Measurements from ENCODE around the gene POLR3E.
"Not testable (repeated sequence)": the region's sequence is repeated elsewhere in the genome, so short reads cannot be mapped to it uniquely, and the experiment has no call there.

POLR3E gene

GRCh38 chr16:22337045-22337444 lies 39.8 kb downstream of the POLR3E start:
- DNase-seq: no peak

GRCh38 chr16:22337849-22338635 lies 40.8 kb downstream of the POLR3E start:
- no peak for DNase-seq

- no peak for DNase-seq
Observed at GRCh38 chr16:22340945-22341344, 43.7 kb downstream of the POLR3E start.

GRCh38 chr16:22342082-22342481 lies 44.9 kb downstream of the POLR3E start:
- no peak for DNase-seq

GRCh38 chr16:22346483-22346882 lies 49.3 kb downstream of the POLR3E start:
- DNase-seq: no peak

GRCh38 chr16:22347100-22347820 lies 50.1 kb downstream of the POLR3E start:
- DNase-seq: no peak

GRCh38 chr16:22348291-22348690 lies 51.1 kb downstream of the POLR3E start:
- DNase-seq: no peak

- DNase-seq: not testable (repeated sequence)
Observed at GRCh38 chr16:22351017-22351416, 53.8 kb downstream of the POLR3E start.

- no peak for DNase-seq
Observed at GRCh38 chr16:22352140-22352539, 54.9 kb downstream of the POLR3E start.

GRCh38 chr16:22352723-22353122 lies 55.5 kb downstream of the POLR3E start:
- no peak for DNase-seq

- DNase-seq: peak; percentile 39
Observed at GRCh38 chr16:22353191-22353919, 56.1 kb downstream of the POLR3E start.

- no peak for DNase-seq
Observed at GRCh38 chr16:22353933-22354541, 56.8 kb downstream of the POLR3E start.

- DNase-seq: no peak
Observed at GRCh38 chr16:22355487-22355908, 58.3 kb downstream of the POLR3E start.

GRCh38 chr16:22356930-22357634 lies 59.9 kb downstream of the POLR3E start:
- peak; percentile 22 for DNase-seq

- no peak for DNase-seq
Observed at GRCh38 chr16:22357635-22357971, 60.4 kb downstream of the POLR3E start.

GRCh38 chr16:22358000-22358399 lies 60.8 kb downstream of the POLR3E start:
- peak; percentile 50 for DNase-seq

GRCh38 chr16:22359679-22360078 lies 62.5 kb downstream of the POLR3E start:
- DNase-seq: no peak

GRCh38 chr16:22360963-22361659 lies 63.9 kb downstream of the POLR3E start:
- no peak for DNase-seq

- no peak for DNase-seq
Observed at GRCh38 chr16:22364241-22364640, 67.0 kb downstream of the POLR3E start.

- no peak for DNase-seq
Observed at GRCh38 chr16:22366371-22366770, 69.2 kb downstream of the POLR3E start.

GRCh38 chr16:22366889-22367288 lies 69.7 kb downstream of the POLR3E start:
- no peak for DNase-seq
